GM21515 (cell line): Measurements from ENCODE around the gene NLGN3.

Source experiments
- ATAC-seq: cut with Tn5 transposase; IDR thresholded peaks from one replicate; pipeline ENCODE4 v1.9.1; 2021; ENCODE audit not compliant: unreplicated experiment

Gene NLGN3

DNA sequence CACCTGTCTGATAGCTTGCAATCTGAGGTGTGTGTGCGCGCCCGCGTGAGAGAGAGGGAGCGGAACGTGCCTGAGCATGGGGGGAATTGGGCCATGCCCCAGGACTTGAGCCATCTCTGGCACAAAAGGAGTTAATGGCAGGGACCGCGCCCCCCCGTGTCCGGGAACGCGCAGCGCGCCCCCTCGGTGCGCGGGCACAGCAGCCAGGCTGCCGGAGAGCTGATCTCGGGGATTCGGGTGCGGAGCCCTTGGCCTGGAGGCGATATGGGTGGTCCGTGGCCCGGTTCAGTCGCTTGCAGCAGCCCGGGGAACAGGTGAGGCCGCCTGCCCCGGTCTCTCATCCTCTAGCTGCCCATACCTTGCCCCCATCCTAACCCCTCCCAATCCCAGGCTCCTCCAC lies at the start of gene NLGN3:
TSS of gene NLGN3 (plus strand) at position 191 of the 400 bp plus-strand sequence. CDS start 2,909 bp downstream, outside the sequence.
- ATAC-seq: no peak

DNA sequence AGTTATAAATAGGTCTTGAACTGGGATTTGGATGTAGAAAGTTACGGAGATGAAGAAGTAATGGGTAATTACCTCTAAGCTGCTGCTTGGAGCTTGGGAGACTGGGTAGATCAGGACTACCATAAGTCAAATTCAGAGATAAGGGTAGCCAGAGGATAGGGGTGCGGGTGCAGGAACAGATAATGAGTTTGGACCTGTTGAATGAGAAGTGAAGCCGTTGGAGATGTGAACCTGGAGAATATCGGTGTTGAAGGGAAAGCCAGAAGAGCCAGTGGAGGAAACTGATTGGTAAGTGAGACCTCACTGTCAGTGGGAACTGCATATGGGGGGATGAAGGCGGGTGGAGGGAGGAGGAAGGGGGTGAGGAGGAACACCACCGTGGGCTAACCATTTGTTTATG lies 49.6 kb upstream of the NLGN3 start:
- no peak for ATAC-seq

DNA sequence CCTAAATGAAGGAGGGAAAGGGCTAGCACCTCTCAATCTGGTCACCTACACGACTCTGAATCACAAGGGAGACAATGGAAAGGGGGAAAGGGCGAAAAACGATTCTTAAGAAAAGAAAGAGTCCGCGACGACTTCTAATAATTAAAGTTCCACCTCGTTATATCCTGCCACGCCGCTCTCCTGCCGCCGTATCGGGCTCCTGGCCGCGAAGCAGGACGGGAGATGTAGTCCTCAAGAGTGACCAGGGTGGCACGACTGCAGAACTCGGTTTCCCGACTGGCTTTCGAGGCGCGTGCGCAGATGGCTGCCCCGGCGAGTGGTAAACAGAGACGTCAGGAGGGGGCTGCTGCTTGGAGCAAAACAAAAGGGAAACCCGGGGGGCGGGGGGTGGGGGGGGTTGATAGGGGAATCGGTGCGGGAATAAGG lies 49.1 kb upstream of the NLGN3 start, which contains the start of gene FOXO4:
TSS of gene FOXO4 (plus strand) at position 297 of the 426 bp plus-strand sequence. CDS start 678 bp downstream, outside the sequence.
- ATAC-seq: peak; percentile 94

DNA sequence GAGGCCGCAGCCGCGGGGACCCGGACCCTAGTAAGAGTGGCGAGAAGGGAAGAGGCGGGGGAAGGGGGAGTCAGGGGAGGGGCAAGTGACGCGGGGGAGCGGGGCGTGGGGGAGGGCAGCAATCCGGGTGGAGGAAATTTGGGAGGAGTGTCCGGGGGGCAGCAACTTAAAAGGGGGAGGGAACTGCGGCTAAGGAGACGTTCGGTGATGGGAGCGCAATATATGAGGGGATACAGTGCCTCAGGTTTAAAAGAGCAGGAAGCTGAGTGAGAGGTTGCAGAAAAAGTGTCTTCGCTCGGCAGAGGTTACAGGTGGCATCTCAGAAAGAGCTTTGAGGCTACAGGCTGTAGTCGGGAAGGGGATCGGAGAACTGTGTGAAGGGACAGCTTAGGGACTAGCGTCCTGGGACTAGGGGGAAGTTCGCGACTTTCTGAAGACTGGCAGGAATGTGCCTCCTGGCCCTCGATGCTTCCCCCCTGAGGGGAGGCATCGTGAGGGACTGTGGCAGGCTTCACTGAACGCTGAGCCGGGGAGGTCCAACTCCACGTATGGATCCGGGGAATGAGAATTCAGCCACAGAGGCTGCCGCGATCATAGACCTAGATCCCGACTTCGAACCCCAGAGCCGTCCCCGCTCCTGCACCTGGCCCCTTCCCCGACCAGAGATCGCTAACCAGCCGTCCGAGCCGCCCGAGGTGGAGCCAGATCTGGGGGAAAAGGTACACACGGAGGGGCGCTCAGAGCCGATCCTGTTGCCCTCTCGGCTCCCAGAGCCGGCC lies 48.5 kb upstream of the NLGN3 start:
- ATAC-seq: peak; percentile 35

DNA sequence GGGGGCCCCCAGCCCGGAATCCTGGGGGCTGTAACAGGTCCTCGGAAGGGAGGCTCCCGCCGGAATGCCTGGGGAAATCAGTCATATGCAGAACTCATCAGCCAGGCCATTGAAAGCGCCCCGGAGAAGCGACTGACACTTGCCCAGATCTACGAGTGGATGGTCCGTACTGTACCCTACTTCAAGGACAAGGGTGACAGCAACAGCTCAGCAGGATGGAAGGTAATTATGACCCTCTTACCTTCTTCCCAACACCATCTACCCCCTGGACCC lies 47.9 kb upstream of the NLGN3 start:
- ATAC-seq: no peak

DNA sequence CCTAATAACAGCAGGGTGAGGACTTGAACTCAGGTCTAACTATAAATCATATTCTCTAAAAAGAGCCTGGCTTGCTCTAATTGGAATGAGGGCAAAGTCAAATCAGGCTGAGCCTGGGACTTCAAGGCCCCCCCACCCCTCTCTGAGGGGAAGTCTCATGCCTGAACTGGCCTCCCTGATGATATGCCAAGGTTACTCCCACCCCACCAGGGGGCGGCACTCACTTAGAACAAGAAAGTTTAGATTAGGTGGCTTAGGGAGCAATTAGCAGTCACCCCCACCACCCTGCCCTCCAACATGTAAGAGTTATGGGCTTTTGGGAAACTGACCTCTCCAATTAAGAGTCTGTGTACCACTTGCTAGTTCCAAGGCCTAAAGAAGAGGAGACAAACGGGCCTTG lies 46.3 kb upstream of the NLGN3 start:
- ATAC-seq: no peak

DNA sequence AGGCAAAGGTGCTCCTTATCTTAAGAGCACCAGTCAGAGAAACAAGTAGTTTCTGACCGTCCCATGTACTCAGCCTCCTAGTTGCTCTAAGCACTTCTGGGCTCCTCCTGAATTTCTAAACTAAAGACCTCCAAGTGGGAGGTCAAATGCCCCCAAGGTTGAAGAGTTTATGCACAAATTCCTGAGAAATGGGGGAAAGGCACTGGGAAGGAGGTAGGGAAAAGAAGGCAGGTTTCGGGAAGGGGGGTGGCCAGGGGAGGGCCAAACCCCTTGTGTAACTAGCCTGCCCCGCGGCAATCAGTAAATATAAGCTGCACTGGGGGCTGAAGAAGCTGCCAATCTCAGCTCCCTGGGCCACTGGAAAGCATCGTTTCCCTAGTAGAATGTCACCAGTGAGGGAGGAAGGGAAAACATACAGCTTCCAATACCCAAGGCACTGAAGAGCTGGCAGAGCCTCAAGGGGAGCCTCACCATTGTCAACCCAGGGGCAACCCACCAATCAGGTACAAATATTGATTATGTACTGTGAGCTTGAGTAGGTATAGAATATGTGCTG lies 45.6 kb upstream of the NLGN3 start:
- ATAC-seq: no peak

DNA sequence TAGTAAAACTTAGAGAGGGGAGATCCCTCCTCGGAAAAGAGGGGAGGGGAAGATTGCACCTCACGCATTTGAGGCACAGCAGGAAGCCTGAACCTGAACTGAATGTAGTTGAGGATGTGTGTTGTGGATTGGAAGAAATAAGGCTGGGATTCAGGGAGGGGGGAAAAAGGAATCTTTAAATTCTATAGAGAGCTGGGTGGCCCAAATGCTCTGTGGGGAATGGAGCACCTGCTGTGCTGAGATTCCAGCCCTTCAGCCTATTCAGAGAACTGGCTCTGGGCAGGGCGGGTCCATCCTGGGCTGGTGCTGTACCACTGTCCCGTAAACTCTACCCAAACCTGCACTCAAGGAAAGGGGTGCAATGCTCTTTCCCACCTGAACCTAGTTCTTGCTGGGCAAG lies 44.9 kb upstream of the NLGN3 start:
- ATAC-seq: no peak

DNA sequence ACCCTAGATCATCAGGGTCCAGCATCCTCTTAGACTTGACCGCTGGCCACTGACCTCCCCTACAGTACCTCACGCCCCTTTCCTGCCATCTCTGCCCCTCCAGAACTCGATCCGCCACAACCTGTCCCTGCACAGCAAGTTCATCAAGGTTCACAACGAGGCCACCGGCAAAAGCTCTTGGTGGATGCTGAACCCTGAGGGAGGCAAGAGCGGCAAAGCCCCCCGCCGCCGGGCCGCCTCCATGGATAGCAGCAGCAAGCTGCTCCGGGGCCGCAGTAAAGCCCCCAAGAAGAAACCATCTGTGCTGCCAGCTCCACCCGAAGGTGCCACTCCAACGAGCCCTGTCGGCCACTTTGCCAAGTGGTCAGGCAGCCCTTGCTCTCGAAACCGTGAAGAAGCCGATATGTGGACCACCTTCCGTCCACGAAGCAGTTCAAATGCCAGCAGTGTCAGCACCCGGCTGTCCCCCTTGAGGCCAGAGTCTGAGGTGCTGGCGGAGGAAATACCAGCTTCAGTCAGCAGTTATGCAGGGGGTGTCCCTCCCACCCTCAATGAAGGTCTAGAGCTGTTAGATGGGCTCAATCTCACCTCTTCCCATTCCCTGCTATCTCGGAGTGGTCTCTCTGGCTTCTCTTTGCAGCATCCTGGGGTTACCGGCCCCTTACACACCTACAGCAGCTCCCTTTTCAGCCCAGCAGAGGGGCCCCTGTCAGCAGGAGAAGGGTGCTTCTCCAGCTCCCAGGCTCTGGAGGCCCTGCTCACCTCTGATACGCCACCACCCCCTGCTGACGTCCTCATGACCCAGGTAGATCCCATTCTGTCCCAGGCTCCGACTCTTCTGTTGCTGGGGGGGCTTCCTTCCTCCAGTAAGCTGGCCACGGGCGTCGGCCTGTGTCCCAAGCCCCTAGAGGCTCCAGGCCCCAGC lies 43.8 kb upstream of the NLGN3 start:
- ATAC-seq: no peak

DNA sequence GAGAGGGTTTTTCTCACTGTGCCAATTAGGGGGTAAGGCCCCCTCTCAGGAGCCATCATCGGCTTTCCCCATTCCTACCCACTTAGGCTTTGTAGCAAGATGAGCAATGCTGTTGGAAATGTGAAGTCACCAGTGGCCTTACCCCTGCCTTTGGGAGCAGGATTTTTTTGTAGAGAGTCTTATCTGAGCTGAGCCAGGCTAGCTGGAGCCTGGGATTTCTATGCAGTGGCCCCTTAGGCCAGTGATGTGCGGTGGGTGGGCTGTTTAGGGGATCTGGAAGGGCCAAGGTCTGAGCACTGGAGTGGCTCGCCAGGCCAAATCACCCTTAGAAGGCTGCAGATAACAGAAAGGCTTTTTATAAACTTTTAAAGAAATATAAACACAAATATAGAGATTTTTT lies 42.3 kb upstream of the NLGN3 start:
- no peak for ATAC-seq

DNA sequence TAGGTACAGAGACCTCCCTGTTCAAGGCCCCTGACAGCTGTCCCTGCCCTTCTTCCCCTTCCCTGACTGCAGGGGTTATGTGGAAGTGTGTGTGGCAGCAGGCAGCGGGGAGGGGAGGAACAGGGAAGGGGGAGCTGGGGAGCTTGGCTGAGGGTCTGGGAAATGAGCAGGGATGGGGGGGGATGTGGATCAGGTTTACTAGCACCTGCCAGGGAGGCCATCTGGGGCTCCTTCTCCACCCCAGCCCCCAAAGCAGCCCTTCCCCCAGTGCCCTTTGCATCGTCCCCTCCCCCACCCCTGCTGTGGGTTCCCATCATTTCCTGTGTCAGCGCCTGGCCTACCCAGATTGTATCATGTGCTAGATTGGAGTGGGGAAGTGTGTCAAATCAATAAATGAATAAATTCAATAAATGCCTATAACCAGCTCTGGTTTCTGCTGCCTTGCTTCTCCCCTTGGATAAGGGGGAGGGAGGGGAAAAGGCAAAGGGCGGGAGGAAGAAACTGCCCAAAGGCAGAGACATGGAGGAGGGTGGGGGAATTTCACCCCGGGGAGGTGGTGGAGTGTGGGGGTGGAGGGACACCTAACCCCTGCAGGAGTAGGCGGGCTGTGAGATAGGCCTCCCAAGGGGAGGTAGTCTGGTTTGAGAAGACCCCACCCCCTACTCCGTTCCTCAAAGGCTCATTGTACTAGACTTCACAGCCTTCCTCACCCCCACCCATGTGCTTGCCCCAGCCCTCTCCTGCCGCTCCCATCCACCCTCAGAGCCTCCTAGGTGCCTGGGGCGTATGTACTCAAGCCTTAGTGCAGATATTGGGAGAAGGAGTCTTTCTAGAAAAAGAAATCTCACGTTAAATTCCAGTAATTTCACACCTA lies 41.3 kb upstream of the NLGN3 start:
- no peak for ATAC-seq

DNA sequence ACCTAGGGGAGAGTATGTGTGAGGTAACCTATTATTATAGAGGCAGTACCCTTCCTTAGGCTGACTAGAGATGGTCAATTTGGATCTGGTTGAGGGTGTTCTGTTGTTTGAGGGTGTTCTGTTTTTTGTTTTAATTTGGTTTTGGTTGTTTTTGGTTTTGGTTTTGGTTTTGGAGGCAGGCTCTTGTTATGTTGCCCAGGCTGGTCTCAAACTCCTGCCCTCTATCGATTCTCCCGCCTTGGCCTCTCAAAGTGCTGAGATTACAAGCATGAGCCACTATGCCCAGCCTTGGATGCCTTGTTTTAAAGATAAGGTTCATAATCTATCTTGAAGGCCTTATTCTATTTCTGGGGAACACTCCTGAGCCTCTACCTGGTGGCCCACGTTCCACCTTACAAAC lies 39.0 kb upstream of the NLGN3 start:
- ATAC-seq: no peak

DNA sequence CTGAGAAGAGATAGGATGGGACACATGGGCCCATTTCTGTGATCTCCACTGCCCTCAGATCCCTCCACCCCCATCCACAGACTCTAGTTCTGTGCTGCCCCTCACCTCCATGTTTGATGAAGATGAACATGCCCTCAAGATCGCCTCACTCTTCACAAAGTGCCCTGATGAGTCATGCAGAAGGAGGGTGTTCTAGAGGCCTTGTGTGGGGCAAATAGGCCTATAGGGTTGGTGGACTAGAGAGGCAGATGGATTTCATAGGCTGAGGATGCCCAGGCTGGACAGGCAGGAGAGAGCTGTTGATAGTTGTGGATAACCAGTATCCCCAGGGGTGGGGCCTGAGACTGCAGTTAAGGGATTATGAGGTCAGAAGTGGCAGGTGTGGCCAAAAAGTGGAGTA lies 38.2 kb upstream of the NLGN3 start, which contains the start of gene CXorf65:
TSS of gene CXorf65 (minus strand) at position 314 of the 400 bp plus-strand sequence. CDS start at position 130, 184 bp downstream.
- ATAC-seq: no peak

DNA sequence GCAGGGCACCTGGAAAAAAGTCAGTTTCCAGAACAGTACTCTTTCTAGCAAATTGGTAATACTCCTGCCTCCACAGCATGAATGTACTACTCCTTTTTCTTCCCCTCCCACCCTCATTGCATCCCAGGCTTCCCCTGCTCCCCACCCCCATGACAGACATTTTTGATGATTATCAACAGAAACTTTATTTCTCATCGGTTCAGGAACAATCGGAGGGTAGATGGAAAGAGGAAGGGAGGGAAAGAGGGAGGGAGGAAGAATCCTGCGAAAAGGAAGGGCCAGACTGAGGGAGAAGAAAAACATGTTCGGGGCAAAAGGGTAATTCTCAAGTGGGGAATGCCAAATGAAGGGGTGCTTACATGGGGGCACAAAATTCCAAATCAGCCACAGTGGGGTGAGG lies 37.4 kb upstream of the NLGN3 start:
- no peak for ATAC-seq

DNA sequence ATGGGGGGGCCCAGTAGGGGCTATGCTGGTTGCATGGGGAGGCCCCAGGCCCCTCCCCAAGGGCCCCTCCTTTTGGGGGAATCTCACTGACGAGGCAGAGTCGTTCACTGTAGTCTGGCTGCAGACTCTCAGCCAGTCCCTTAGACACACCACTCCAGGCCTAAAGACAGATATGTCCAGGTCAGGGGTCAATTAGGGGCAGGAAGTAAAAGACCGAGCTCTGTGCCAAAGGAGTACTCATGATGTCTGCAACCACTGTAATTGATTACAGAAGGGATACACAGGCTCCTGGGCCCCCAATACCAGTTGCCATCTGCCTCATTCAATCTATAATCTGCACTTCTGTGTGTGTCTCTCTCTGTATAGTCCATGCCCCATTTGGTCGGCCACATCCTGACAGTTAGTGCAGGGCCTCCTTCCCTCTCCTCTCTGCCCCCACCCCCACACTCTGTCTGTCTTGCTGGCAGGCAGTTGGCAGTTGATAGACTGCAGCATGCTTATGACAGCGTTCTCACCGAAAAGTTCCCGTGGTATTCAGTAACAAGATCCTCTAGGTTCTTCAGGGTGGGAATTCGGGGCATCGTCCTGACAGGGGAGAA lies 36.8 kb upstream of the NLGN3 start:
- ATAC-seq: no peak

DNA sequence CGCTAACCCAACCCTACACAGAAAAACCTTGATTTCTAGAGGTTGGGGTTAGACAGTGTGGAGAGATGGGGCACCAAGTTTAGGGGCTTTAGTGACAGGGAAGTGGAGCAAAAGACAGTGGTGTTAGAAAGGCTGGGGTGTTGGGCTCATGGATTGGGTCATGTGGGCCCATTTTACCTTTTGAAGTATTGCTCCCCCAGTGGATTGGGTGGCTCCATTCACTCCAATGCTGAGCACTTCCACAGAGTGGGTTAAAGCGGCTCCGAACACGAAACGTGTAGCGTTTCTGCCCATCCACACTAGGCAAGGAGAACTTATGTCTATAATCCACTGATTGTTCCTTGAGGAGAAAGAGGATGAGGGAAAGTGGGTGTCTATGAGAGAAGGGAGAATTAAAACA lies 35.6 kb upstream of the NLGN3 start:
- no peak for ATAC-seq

DNA sequence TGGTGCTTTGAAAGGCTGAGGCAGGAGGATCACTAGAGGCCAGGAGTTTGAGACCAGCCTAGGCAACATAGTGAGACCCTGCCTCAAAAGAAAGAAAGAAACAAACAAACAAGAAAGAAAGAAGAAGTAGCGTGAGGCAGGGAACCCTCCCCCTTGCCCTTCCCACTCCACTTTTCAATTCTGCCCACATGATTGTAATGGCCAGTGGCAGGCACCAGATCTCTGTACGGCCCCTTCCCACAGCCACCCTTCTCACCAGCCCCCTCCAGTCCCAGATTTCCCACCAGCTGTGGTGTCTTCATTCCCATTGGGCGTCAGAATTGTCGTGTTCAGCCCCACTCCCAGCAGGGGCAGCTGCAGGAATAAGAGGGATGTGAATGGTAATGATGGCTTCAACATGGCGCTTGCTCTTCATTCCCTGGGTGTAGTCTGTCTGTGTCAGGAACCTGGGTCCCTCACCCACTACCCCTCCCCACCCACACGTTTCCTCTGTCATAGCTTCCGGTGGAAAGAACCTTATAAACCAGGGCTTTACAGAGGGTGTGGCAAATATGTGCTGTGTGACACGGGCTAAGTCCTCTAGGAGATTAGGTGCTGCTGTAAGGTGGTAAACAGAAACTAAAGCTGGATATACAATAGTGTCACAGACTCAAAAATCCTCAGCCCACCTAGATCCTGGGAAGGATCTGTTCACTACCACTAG lies 33.3 kb upstream of the NLGN3 start, which contains the start of gene IL2RG:
TSS of gene IL2RG (minus strand) at position 437 of the 703 bp plus-strand sequence. CDS start at position 399, 38 bp downstream.
- peak; percentile 88 for ATAC-seq

DNA sequence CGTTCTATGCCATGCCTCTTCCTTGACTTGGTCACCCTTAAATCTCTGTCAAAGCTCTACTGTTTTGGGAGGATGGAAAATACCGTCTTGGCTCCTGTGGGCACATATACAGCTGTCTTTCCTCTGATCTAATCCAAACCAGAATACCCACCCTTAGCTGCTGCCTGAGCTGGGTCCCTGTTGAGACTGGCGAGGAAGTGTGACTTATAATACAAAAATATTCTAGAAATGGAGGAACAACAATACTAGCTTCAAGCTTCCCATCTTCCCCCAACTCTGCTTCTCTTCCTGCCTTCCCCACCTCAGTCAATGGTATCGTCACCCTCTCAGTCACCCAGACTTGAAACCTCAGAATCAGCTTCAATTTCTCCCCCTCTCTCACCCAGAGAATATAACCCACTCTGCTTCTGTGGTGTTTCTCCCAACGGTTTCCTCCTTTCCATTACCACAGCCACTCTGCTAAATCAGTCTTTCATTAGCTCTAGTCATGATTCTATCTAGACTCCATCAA lies 32.7 kb upstream of the NLGN3 start:
- peak; percentile 6 for ATAC-seq

DNA sequence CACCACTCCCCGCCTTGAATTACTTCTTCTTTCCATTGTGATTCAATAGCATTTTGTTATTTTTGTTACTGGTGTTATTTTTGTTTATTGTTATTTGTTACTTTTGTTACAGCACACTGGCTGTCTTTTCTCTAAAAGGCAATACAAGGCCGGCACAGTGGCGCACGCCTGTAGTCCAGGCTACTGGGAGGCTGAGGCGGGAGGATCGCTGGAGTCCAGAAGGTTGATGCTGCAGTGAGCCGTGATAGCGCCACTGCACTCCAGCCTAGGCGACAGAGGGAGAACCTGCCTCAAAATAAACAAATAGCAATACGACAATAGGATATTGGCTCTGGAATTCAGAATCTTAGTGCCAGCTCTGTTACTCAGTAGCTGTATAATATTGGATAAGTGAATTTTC lies 27.3 kb upstream of the NLGN3 start:
- ATAC-seq: no peak
